MM.1S (cell line): ENCODE measurements around the gene MYH11.

Experiments
- CTCF ChIP-seq: fragments of 300-600 bp; sonication (generic); IDR thresholded peaks from 2 replicates; pipeline ENCODE4 v1.5.1; 2016; ENCODE audit warnings: antibody characterized with exemption, low read length, mixed read lengths
- EZH2phosphoT487 ChIP-seq: fragments of 300-600 bp; sonication (generic); IDR thresholded peaks from 2 replicates; pipeline ENCODE4 v1.6.1; 2018; ENCODE audit warnings: antibody characterized with exemption, low read length

DNA sequence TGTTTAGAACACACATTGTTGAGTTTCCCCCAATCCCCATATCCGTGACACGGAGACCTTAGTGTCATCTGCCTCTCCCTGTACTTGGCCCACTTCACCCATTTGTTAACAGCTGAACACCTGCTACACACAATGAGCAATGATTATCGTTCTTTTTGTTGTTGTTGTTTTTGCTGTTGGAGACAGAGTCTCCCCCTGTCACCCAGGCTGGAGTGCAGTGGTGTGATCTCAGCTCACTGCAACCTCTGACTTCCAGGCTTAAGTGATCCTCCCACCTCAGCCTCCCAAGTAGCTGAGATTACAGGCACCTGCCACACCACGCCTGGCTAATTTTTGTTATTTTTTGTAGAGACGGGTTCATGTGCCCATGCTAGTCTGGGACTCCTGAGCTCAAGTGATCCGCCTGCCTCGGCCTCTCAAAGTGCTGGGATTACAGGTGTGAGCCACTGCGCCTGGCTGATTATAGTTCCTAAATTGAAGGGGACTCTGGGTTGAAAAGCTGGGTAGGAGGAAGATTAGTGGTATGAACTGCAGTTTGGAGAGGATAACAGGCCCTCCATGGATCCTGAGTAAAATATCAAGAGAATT, 185.2 kb downstream of the MYH11 start:
- TF ChIP-seq CTCF (no peak), EZH2phosphoT487 (no peak)
